GM12892 (cell line): ENCODE results near the gene UCHL5.

Experiments
- POLR2A ChIP-seq: IDR thresholded peaks from 2 replicates; pipeline ENCODE4 v1.6.1; 2011; ENCODE audit warnings: low read depth, low read length, control low read depth
- POLR2AphosphoS5 ChIP-seq: IDR thresholded peaks from 2 replicates; pipeline ENCODE4 v1.6.1; 2011; ENCODE audit warnings: low read depth, low read length, control low read depth

- TF ChIP-seq POLR2AphosphoS5 (no peak), POLR2A (no peak)
Observed at GRCh38 chr1:192978195-192978710, 80.9 kb downstream of the UCHL5 start.
